Epithelial cell of esophagus (primary cell): ENCODE results near the gene GLDC.
"Not testable (repeated sequence)": the region's sequence is repeated elsewhere in the genome, so short reads cannot be mapped to it uniquely, and the experiment has no call there.

Experiments
- DNase-seq: peaks from one replicate; pipeline ENCODE4 v3.0.0; 2010; ENCODE audit warnings: low read depth
- H3K4me3 ChIP-seq: 2 replicates; pipeline ENCODE4 v1.5.1; 2011; ENCODE audit warnings: mild to moderate bottlenecking, low read length, control low read depth
- CTCF ChIP-seq: IDR thresholded peaks from 2 replicates; pipeline ENCODE4 v1.5.1; 2011; ENCODE audit warnings: low read depth, mild to moderate bottlenecking, low read length, control low read depth, inconsistent platforms; ENCODE audit not compliant: insufficient read depth; ENCODE audit errors: missing control alignments

The GLDC gene

GRCh38 chr9:6646293-6646636 is 736 bp upstream of the GLDC start:
- no peak for TF ChIP-seq CTCF
- DNase-seq, result no peak
- no peak overlapping the region for H3K4me3 ChIP-seq

- not testable (repeated sequence) for H3K4me3 ChIP-seq, DNase-seq
These were observed 499 bp downstream of the GLDC start for GRCh38 chr9:6645105-6645354.

- no peak for TF ChIP-seq CTCF
- no peak for DNase-seq
- no peak overlapping the region for H3K4me3 ChIP-seq
These were observed 1.0 kb downstream of the GLDC start for GRCh38 chr9:6644346-6645104.

GRCh38 chr9:6641961-6642360 is 3.6 kb downstream of the GLDC start:
- peak; percentile 29 for DNase-seq
- no peak overlapping the region for H3K4me3 ChIP-seq
- no peak for TF ChIP-seq CTCF

GRCh38 chr9:6641561-6641960 is 4.0 kb downstream of the GLDC start:
- no peak for TF ChIP-seq CTCF
- DNase-seq, result no peak
- no peak overlapping the region for H3K4me3 ChIP-seq

- DNase-seq, result no peak
- H3K4me3 ChIP-seq, result no peak overlapping the region
- TF ChIP-seq CTCF, result no peak
These were observed 4.5 kb downstream of the GLDC start for GRCh38 chr9:6641056-6641455.

- DNase-seq, result no peak
- no peak for TF ChIP-seq CTCF
These were observed 5.1 kb downstream of the GLDC start for GRCh38 chr9:6640268-6641051.

More at GRCh38 chr9:6640268-6641051, 5.1 kb downstream of the GLDC start:
- no peak overlapping the region for H3K4me3 ChIP-seq
